NCI-H748 treated with DMSO at 0.1 percent for 48 hours (cell line): ENCODE data around the gene ZNF490.
"Not testable (repeated sequence)": the region's sequence is repeated elsewhere in the genome, so short reads cannot be mapped to it uniquely, and the experiment has no call there.

Source experiments
- DNase-seq: peaks from one replicate; lab custom pipeline; 2025; lab: John Stamatoyannopoulos, UW

ZNF490 gene

GRCh38 chr19:12621253-12622024, 10.8 kb upstream of the ZNF490 start:
- DNase-seq: not testable (repeated sequence)

DNA sequence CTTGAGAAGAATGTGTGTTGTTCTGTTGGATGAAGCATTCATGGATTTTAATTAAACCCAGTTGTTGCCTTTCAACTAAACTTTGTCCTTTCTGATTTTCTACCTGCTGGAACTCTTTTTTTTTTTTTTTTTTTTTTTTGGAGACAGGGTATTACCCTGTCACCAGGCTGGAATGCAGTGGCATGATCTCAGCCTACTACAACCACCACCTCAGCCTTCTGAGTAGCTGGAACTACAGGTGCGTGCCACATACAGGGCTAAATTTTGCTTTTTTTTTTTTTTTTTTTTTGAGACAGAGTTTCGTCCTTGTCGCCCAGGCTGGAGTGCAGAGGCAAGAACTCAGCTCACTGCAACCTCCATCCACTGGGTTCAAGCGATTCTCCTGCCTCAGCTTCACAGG, 7.0 kb upstream of the ZNF490 start:
- no peak for DNase-seq

- DNase-seq: peak; percentile 15
Measured at GRCh38 chr19:12611361-12611699, 717 bp upstream of the ZNF490 start.

DNA sequence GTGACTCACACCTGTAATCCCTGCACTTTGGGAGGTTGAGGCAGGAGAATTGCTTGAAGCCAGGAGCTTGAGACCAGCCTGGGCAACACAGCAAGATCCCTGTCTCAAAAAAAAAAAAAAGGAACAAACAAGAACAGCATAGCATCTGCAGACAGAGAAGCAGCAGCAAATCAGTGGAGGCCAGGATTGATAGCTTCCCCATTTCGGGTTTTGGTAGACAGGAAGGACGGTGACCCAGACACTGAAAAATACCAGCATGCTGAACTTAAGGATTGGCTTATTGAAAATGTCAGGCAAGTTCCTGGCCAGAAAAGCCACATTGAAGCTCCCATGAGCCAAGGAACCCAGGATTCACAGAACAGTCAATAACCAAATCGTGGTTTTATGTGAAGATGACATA, 3.0 kb downstream of the ZNF490 start:
- DNase-seq: no peak

DNA sequence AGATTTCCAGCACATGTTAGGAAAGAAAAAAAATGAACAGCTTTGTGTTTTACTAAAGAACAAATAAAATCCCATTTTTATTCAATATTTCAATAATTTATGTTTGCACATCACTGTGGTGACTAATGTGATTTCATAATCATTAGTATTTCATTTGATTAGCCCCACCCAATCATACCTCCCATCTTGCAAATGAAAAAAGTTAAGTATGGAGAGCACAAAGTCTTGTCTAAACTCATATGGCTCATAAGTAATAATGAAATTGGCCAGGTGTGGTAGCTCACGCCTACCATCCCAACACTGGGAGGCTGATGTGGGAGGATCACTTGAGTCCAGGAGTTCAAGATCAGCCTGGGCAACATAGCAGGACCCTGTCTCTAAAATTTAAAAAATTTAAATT, 3.8 kb downstream of the ZNF490 start:
- DNase-seq: no peak

GRCh38 chr19:12603714-12604113, 6.9 kb downstream of the ZNF490 start:
- DNase-seq: no peak

GRCh38 chr19:12597594-12597993, 13.0 kb downstream of the ZNF490 start:
- DNase-seq: no peak

DNA sequence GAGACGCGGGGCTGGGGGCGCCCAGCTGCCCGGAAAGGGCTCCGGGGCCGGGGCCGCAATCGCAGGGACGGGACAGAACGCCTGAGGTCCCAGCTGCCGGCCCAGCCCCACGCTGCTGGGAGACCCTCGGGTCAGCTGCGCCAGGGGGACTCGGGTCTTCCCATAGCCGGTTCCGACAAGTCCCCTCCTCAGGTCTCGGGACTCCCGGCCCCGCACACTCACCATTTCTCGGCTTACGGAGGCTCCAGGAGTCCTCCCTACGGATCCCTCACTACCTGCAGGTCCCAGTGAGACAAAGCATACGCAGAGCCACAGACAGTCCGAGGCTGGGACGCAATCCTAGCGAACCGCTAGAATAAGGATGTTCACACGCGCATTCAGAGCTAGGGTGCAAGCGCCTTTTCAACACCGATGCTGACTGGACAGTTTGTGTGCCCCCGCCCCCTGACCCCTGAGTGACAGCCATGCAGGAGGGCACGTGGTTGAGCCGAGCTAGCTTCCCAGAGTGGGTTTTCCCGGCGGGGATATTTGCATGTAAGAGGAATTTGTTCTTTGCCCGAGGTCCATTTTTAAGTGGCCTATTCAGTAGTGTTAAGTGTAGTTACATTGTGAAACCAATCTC, 13.6 kb downstream of the ZNF490 start:
- no peak for DNase-seq

- DNase-seq: no peak
Measured at GRCh38 chr19:12596485-12596884, 14.1 kb downstream of the ZNF490 start.

GRCh38 chr19:12581100-12581499, 29.5 kb downstream of the ZNF490 start:
- no peak for DNase-seq

GRCh38 chr19:12580180-12580694, 30.4 kb downstream of the ZNF490 start:
- DNase-seq: no peak

DNA sequence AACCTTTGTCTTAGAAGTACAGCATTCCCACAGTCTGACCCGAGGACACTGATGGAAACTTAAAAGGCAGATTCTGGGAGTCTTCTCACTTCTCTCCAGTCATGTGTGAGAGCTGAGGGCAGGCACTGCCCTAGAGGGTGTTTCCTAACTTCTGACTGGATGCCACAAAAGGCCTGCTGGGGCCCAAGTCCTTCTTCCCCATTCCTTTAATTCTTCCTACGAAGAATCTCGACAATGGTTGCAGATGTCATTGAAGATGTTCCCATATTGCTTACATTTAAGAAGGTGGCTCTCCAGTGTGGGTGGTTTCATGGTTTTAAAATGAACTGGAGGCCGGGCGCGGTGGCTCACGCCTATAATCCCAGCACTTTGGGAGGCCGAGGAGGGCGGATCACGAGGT, 32.0 kb downstream of the ZNF490 start:
- DNase-seq: no peak

DNA sequence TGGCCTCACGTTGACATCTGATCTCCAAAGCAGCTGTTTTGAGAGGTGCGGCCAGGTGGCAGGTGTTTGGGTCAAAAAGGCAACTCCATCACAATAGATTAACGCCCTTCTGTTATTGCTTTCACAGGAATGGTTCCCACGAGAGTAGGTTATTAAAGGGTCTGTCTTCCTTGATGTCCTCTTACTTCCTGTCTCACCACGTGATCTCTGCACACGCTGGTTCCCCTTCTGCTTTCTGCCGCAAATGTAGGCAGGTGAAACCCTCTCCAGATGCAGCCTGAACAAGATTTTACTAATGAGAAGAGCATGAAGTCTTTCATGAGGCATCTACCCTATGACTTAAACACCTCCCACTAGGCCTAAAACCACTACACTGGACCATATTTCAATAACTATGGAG, 36.6 kb downstream of the ZNF490 start:
- DNase-seq: peak; percentile 67

GRCh38 chr19:12567951-12568350, 42.7 kb downstream of the ZNF490 start:
- DNase-seq: no peak

DNA sequence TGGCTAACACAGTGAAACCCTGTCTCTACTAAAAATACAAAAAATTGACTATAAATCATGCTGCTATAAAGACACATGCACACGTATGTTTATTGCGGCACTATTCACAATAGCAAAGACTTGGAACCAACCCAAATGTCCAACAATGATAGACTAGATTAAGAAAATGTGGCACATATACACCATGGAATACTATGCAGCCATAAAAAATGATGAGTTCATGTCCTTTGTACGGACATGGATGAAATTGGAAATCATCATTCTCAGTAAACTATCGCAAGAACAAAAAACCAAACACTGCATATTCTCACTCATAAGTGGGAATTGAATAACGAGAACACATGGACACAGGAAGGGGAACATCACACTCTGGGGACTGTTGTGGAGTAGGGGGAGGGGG, 44.2 kb downstream of the ZNF490 start:
- not testable (repeated sequence) for DNase-seq

DNA sequence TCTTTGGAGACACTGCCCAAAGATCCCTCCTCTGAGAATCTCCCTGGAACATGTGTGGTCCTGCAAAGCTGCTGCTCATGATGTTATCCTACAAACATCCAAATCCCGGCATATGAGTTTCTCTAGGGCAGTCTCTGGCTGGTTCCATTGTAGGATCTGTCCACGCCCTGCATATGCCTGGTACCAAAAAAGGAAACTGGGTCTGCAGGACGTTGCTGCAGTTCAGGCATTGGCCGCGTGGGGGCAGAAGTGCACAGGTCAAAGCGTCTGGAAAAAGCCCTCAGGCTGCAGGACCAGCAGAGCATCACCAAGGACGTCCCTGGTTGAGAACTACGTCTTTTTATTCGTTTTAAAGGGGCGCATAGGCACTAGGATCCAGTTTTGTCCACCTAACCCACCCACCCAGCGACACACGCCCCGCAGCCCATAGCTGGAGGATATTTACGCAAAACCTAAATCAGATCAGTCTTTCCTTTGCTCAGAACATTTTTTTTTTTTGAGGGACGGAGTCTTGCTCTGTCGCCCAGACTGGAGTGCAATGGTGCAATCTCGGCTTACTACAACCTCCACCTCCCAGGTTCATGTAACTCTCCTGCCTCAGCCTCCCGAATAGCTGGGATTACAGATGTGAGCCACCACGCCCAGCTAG, 46.5 kb downstream of the ZNF490 start:
- peak; percentile 66 for DNase-seq

GRCh38 chr19:12555456-12555930, 55.1 kb downstream of the ZNF490 start:
- DNase-seq: no peak

DNA sequence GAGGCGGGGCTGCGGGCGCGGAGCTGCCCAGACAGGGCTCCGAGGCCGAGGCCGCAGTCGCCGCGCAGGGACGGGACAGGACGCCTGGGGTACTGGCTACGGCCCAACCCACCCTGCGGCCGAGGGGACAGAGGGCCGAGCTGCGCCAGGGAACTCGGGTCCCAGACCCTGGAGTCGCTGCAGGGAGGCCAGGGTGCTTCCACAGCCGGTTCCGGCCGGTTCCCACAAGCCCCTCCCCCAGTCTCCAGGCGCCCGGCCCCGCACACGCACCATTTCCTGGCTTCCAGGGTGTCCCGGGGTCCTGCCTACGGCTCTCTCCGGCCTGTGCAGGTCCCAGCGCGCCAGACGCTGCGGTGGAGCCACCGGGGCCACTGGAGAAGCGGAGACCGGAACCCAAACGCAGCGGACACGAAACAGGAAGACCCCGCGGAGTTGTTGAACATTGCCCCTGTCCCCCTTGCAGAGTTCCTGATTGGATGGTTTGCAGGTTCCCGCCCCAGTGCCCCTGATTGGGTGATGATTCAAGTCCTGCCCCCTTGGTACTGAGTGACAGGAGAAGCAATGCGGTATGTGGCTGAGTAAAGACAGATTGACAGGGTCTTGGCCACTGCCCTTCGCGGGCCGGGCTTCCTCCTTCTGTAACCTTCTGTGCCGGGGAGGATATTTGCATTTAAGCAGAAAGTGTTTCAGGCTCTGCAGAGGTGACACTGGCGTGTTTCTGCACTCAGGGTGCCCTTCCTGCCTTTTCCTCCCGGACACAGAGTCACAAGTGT, 59.4 kb downstream of the ZNF490 start, which contains the start of gene ZNF564:
Gene ZNF564 (minus strand): TSS at position 423 of the 773 bp plus-strand sequence. CDS start 150 bp downstream, at position 273.
- DNase-seq: peak; percentile 92

DNA sequence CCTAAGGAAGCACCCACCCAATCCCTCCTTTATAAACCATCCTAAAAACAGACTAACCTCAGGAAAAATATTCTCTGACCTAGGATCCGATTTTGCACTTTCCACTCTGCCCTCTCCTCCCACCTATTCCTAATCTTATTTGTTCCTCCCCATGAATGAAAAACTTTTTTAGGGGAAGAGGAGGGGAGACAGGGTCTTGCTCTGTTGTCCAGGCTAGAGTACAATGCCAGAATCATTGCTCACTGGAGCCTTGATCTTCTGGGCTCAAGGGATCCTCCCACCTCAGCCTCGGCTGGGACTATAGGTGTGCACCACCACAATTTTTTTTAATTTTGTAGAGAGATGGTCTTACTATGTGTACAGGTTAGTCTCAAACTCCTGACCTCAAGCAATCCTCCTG, 63.7 kb downstream of the ZNF490 start:
- DNase-seq: no peak

DNA sequence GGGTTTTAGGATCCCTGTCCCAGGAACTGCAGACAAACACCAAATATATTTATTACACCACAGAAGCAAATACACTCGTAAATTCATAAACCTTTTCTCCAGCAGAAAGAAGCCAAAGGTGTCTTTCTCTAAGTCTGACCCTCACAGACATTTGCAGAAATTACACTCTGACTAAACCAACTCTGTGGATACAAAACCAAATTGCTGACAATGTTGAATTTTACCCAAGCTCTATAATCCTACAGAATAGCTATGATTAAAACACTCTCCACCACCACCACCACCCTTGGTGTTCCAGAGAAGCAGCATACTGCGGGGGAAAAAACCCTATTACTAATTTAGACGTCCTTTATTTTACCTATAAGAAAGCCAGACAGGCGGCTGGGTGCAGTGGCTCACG, 64.5 kb downstream of the ZNF490 start:
- DNase-seq: no peak

DNA sequence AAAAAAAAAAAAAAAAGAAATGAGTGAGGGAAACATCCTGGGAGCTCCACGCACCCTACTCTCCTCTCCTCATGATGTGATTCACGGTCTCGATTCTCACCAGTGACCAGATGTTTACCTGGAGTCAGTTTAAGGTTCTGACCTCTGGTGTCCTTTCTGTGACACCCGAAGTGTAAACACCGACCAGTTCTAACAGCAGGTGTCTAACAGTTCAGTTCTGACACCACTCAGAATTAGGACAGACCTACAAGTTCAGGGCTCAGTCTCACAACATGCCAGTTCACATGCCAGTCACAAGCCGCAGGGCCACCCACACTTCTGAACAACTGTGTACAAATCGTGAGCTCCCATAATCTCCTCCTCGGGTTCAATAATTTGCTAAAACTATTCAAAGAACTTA, 65.3 kb downstream of the ZNF490 start:
- DNase-seq: no peak

DNA sequence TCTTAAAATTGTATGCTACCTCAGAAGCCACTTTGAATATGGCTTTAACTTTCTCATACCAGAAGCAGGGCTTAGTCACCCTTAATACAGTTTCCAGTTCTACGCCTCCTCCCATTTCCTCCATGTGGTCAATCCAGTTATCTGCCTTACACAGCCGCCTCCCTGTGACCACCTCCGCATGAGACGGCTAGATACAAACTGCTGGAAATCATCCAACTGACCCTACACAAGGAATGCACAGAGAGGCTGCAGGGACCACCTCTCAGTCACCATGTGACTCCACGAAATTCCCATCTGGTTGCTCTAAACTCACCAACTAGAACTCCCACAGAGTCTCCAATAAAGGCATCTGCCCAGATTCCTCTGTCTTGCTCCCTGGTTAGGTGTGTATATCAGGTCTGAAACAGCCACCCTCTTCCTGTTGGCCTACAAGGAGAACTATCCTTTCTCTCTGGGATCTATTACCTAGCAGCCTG, 66.2 kb downstream of the ZNF490 start:
- no peak for DNase-seq
